Esophagus (tissue), 2 donors: Measurements from ENCODE around the gene ICAM2. TPM values are rescaled to one million over a fixed set of nuclear protein-coding genes. Genes with fewer than 3 reads are reported as not detected.
A peak's percentile ranks its signal among the peaks of the same experiment; 100 is the strongest.

Source experiments
- H3K27ac ChIP-seq, 2 donors: one replicate each; pipeline ENCODE4 v1.5.1; 2013; ENCODE audit warnings: low read depth in 2 of 2, mild to moderate bottlenecking in 2 of 2, inconsistent platforms in 1 of 2, low read length in 1 of 2, moderate library complexity in 1 of 2
- H3K27me3 ChIP-seq, 2 donors: one replicate each; pipeline ENCODE4 v1.6.1; 2013; ENCODE audit warnings: low read length in 2 of 2, control low read depth in 1 of 2, mild to moderate bottlenecking in 1 of 2; ENCODE audit not compliant: insufficient read depth in 2 of 2, control insufficient read depth in 1 of 2
- H3K36me3 ChIP-seq, 2 donors: one replicate each; pipeline ENCODE4 v1.6.1; 2013; ENCODE audit warnings: low read length in 1 of 2; ENCODE audit not compliant: control insufficient read depth in 2 of 2, insufficient read depth in 2 of 2
- H3K4me1 ChIP-seq, 2 donors: one replicate each; pipeline ENCODE4 v1.6.1; 2013; ENCODE audit warnings: low read length in 1 of 2; ENCODE audit not compliant: control insufficient read depth in 2 of 2, insufficient read depth in 2 of 2
- H3K4me3 ChIP-seq, 2 donors: one replicate each; pipeline ENCODE4 v1.5.1; 2013; ENCODE audit warnings: low read length in 2 of 2, mild to moderate bottlenecking in 2 of 2, low read depth in 1 of 2, moderate library complexity in 1 of 2
- H3K9me3 ChIP-seq, 2 donors: one replicate each; pipeline ENCODE4 v1.6.1; 2013; ENCODE audit warnings: mild to moderate bottlenecking in 2 of 2, low read depth in 1 of 2, low read length in 1 of 2, moderate library complexity in 1 of 2; ENCODE audit not compliant: control insufficient read depth in 2 of 2, insufficient read depth in 1 of 2
- WGBS, 2 donors: extraction: QIAGEN DNeasy Blood & Tissue Kit; methylation state at CpG; one replicate each; pipeline ENCODE4 v1.1.7; 2013; 5-methylcytosine and 5-hydroxymethylcytosine counted together
- polyA plus RNA-seq, 2 donors: library from polyadenylated mRNA; stranded (reverse); fragments of 200-250 nt; gene quantifications; one replicate each; pipeline ENCODE4 v1.2.3, GENCODE V29; 2013
- donor health status: healthy with polysubstance abuse.
- donor health status: Bipolar disorder and iron deficiency.

Gene ICAM2
- polyA plus RNA-seq, 2 donors = 4.2 to 8.9 TPM

DNA sequence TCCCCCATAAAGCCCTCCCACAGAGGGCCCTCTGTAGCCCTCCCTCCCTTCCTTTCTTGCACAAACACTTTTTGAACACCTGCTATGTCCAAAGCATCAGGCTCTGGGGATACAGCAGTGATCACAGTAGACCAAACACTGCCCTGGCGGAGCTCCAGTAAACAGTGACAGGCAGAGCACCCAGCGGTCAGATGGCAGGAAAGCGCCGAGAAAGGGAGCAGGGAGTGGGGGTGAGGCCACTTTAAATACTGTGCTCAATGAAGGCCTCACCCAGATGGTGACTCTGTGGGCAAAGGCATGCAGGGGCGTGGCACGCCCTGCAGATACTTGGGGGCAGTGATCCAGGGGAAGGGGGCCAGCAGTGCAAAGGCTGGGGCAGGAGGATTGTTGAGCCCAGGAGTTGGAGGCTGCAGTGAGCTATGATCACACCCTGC is 14.7 kb downstream of the ICAM2 start:
- Histone ChIP-seq H3K36me3 (no peaks in the 10 kb centered on the region), H3K27me3 (no peaks in the 10 kb centered on the region), H3K9me3 (no peaks in the 10 kb centered on the region), H3K4me1 (peaks cover 0 to 5% of the 10 kb centered on the region in 2 donors), H3K4me3 (no peak overlapping the region), H3K27ac (no peak overlapping the region)
- WGBS, 2 donors = 41 to 45% methylated on average over 6 of the region's 6 CpGs

DNA sequence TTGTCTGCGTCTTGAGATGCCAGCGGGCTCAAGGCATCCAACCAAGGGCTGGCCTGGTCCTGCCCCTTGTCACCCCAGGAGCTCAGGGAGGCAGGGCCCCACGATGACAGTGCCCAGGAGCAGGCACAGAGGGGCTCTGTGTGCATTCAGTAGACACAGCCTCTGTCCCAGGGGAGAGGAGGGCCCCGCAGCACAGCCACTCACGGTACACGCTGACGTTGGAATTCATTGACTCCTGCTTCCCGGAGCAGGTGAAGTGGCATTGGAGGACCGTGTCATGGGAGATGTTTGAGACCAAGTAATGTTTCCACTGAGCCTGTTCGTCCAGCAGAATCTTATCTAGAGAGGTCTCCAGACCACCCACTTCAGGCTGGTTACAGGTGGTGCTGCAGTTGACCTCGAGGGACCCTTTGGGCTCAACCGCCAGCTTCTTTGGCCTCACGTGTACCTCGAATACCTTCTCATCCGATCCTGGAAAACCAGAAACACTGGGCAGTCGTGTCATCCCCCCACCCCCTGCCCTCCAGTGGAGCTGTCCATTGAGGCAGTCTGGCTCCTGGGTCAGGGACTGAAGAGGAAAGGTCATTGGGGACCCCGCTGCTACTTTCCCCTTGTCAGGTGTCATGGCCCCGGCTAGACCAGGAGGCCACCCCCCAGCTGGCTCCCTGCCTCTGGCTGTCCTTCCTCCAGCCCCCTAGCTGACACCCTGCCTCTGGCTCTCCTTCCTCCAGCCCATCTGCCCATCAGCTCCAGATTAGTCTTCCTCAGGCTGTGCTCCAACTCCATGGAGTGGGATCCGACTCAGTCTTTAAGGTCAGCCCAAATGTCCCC is 15.3 kb downstream of the ICAM2 start:
- Histone ChIP-seq H3K27ac (no peak overlapping the region), H3K4me3 (no peak overlapping the region), H3K4me1 (peaks cover 0 to 5% of the 10 kb centered on the region in 2 donors), H3K36me3 (no peaks in the 10 kb centered on the region), H3K9me3 (no peaks in the 10 kb centered on the region), H3K27me3 (no peaks in the 10 kb centered on the region)
- WGBS, 2 donors = 77 to 82% methylated on average over 19 of the region's 19 CpGs

DNA sequence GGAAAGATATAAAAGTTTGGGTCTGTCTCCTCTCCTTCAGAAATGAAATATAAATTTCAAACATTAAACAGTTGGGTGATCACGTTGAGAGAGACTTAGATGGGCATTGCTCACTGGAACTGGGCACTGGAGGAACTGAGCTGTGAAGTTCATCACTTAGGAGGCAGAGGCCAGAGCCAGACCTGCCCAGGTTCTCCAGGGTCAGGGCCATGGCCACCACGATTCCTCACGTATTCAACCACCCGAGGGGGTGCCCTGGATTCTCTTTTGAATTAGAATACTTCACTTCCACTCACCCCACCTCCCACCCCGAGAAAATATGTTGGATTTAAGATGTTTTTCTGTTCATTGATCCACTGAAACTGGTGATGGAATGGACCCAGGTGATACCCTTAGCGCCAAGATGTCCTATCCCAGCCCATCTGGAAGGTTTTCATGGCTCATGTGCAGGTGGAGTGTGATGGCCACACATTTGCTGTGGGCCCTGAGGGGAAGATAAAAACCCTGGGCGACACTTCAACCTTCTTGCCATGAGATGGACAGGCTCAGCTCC is 16.1 kb downstream of the ICAM2 start:
- Histone ChIP-seq H3K27ac (no peak overlapping the region), H3K4me1 (peaks cover 0 to 9% of the 10 kb centered on the region in 2 donors), H3K4me3 (no peak overlapping the region), H3K36me3 (no peaks in the 10 kb centered on the region), H3K27me3 (no peaks in the 10 kb centered on the region), H3K9me3 (peaks cover 0 to 2% of the 10 kb centered on the region in 2 donors)
- 87 to 89% methylated on average over 7 of the region's 7 CpGs for WGBS, 2 donors

DNA sequence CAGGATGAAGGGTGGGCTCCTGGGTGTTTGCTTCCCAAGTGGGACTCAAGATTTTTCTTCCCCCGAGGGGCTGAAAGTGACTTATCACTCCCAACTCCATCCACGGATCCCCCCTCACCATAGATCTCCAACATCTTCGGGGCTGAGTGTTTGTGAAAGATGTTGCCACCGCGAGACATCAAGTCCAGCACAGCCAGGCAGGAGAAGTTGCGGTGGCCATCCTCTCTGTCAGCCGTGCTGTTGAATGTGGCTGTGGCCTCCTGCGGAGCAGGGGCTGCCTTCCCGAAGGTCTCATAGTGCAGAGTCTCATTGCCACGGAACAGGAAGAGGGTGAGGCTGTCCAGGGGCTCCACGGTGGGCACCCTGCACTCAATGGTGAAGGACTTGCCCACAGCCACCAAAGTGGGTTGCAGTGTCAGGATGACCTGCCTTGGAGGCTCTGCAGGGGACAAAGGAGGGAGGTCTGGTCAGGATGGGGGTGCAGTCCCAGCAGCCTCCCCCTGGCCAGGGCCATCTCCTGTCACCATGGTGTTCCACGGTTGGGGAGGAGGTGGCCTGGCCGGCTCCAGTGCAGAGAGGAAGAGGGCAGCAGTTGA is 16.8 kb downstream of the ICAM2 start:
- H3K4me1 ChIP-seq = peaks cover 0 to 9% of the 10 kb centered on the region in 2 donors
- H3K9me3 ChIP-seq = peaks cover 0 to 2% of the 10 kb centered on the region in 2 donors
- peak overlapping the region in 1 of 2 donors; percentile 1 for H3K4me3 ChIP-seq
- 89 to 90% methylated on average over 13 of the region's 13 CpGs for WGBS, 2 donors
- no peaks in the 10 kb centered on the region for H3K27me3 ChIP-seq
- no peak overlapping the region for H3K27ac ChIP-seq
- no peaks in the 10 kb centered on the region for H3K36me3 ChIP-seq

DNA sequence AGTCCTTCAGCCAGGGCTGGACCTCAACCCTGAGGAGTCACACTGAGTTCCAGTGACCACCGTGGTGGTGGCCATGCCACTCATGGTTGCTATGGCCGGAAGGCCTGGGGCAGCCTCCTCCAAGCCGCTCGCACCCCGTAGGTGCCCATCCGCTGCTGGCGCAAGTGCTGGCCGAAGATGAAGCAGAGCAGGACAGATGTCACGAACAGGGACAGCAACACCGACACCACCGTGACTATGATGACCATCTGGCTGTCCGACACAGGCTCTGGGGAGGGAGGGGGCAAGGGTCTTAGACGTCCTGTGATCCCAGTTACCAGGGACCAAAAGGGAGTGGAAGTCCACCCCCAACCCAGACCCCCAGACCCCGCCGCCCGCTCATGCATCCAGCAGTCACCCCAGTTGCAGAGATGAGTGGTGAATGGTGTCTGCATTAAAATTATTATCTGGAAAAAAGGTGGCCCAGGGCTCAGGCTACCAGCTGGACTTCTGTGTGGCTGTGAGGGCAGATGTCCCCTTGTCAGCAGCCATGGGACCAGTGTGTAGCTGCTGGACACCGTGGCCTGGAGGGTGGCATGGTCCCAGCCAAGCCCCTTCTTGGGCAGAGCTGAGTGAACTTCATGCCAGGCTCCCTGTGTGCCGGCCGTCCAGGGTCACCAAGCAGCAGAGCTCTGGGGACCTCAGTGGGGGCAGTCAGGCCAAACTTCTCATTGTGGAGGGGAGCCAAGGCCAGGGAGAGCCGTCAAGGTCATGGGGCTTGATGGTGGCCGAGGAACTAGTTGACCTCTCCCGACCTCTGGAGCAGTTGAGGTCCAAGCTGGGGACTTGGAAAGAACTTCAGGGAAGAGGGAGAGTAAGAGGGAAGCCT is 17.5 kb downstream of the ICAM2 start:
- Histone ChIP-seq H3K27me3 (no peaks in the 10 kb centered on the region), H3K36me3 (no peaks in the 10 kb centered on the region), H3K27ac (no peak overlapping the region), H3K4me1 (peaks cover 0 to 11% of the 10 kb centered on the region in 2 donors), H3K4me3 (no peak overlapping the region), H3K9me3 (peaks cover 0 to 2% of the 10 kb centered on the region in 2 donors)
- WGBS, 2 donors = 90 to 91% methylated on average over 22 of the region's 22 CpGs

DNA sequence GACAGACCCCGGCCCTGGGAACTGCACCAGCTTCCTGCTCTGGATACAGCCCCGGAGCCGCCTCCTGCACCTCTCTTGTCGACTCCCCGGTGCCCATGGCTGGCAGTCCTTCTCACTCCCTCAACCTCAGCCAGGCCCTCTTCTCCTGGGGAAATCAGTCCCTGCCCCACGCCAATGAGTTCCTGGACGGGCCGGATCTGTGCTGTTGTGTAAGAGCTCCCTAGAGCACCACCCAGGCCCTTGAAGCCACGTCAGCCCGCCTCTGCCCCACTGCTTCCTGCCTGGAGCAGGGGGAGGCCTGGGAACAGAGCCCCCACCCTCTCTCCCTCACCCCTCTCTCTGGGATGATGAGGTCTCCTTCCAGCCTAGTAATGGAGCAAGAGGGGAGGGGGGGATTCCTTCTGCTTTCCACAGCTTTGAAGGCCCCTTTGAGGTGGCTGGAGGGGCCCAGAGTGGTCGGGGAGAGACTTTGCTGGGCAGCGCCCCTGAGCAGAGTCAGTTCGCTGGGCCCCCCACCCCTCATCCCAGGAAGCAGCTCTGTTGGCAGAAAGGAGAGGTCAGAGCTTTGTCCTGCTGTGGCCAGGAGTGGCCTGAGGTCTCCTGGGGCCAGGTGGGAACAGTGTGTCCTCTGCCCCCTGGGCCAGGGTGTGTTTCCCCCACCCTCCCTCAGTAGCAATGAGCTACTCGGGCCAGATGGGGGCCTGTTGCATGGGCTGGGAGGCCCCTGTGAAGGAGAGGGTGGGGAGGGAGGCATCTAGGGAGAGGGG is 18.5 kb downstream of the ICAM2 start:
- H3K4me1 ChIP-seq = peaks cover 0 to 16% of the 10 kb centered on the region in 2 donors
- peaks cover 0 to 3% of the 10 kb centered on the region in 2 donors for H3K27me3 ChIP-seq
- no peaks in the 10 kb centered on the region for H3K36me3 ChIP-seq
- H3K4me3 ChIP-seq = no peak overlapping the region
- 80% methylated on average over 14 of the region's 14 CpGs for WGBS, 2 donors
- H3K27ac ChIP-seq = no peak overlapping the region
- H3K9me3 ChIP-seq = peaks cover 0 to 2% of the 10 kb centered on the region in 2 donors

DNA sequence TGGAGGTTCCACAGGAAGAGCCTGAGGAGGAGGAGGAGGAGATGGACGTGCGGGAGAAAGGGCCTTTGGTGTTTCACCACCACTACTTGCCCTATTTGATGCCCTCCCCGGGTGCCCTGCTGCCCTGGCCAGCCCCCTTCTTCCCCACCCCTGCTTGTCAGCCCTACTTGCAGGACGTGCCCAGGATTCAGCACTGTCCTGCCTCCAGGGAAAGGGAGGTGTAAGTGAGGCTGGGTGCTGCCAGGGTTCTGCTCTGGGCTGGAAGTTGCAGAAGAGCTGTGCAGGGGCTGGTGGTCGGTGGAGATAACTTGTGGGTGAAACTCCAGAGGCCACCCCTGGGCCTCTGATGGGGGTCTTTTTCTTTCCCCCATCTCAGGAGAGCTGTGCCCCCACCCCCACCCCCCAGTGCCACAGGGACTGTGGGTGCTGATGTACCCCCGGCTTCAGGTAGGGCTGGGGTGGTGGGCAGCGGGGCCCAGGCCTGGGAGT is 19.3 kb downstream of the ICAM2 start:
- Histone ChIP-seq H3K4me1 (peaks cover 0 to 16% of the 10 kb centered on the region in 2 donors), H3K27me3 (peaks cover 0 to 3% of the 10 kb centered on the region in 2 donors), H3K36me3 (no peaks in the 10 kb centered on the region), H3K9me3 (peaks cover 0 to 2% of the 10 kb centered on the region in 2 donors), H3K4me3 (no peak overlapping the region), H3K27ac (no peak overlapping the region)
- WGBS, 2 donors = 75 to 89% methylated on average over 7 of the region's 7 CpGs

DNA sequence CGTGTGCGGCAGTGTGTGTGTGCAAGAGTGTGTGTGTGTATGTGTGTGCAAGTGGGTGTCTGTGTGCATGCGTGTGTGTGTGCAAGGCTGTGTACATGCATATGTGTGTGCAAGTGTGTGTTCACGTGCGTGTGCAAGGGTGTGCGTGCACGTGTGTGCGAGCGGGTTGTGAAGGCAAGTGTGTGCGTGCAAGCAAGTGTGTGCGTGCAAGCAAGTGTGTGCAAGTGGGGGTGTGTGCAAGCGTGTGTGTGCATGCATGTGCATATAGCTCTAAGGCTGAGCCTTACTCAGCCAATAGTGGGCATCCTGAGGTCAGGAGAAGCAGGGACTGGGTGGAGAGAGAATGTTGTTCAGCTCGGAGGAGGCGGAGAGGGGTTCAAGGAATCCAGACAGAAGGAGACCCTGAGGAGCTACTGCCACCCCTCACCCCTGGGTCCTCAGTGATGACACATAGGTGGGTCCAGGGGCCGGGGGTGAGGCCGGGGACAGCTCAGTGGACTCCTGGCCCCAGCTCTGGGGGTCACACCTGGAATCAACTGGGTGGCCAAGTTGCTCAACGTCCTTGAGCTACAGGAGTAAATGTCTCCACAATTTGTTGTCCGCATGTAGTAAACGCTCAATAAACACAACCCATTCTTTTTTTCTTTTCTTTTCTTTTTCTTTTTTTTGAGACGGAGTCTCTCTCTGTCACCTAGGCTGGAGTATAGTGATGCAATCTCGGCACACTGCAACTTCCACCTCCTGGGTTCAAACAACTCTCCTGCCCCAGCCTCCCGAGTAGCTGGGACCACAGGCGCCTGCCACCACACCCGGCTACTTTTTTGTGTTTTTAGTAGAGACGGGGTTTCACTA is 20.5 kb downstream of the ICAM2 start:
- peaks cover 0 to 16% of the 10 kb centered on the region in 2 donors for H3K4me1 ChIP-seq
- H3K27me3 ChIP-seq = peaks cover 0 to 3% of the 10 kb centered on the region in 2 donors
- 82 to 83% methylated on average over 25 of the region's 25 CpGs for WGBS, 2 donors
- no peaks in the 10 kb centered on the region for H3K36me3 ChIP-seq
- H3K27ac ChIP-seq = no peak overlapping the region
- H3K9me3 ChIP-seq = peaks cover 0 to 2% of the 10 kb centered on the region in 2 donors
- H3K4me3 ChIP-seq = no peak overlapping the region
